Measurements from ENCODE around the gene CACNA1C.

DNA sequence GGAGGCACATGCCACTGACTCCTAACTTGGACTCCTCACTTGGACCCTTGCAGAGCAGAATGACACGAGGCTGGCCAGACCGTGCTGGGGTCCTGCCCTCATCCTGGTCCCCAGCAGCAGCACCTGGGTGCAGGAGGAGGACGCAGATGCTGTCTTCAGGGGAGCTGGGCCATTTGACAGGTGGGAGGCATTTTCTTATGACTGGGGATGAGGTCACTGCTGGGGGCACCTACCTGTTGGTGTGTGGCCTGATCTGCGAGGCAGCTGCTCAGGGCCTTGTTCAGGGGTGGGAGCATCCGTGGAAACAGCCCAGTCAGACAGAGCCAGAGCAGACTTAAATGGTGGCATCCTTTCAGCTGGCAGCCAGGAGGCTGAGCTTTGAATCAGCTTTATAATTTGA lies 57.3 kb downstream of the CACNA1C start:
- TF ChIP-seq, protein P1, sequence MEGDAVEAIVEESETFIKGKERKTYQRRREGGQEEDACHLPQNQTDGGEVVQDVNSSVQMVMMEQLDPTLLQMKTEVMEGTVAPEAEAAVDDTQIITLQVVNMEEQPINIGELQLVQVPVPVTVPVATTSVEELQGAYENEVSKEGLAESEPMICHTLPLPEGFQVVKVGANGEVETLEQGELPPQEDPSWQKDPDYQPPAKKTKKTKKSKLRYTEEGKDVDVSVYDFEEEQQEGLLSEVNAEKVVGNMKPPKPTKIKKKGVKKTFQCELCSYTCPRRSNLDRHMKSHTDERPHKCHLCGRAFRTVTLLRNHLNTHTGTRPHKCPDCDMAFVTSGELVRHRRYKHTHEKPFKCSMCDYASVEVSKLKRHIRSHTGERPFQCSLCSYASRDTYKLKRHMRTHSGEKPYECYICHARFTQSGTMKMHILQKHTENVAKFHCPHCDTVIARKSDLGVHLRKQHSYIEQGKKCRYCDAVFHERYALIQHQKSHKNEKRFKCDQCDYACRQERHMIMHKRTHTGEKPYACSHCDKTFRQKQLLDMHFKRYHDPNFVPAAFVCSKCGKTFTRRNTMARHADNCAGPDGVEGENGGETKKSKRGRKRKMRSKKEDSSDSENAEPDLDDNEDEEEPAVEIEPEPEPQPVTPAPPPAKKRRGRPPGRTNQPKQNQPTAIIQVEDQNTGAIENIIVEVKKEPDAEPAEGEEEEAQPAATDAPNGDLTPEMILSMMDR (IDR thresholded peaks at IDR 0.05; ENCODE audit: borderline replicate concordance, extremely low read depth, low read length, poor library complexity, severe bottlenecking): no peak
- no peak for TF ChIP-seq EZH2 (IDR thresholded peaks at IDR 0.05; ENCODE audit: borderline replicate concordance, low read depth, low read length, severe bottlenecking)

Data from DND-41 (cell line).